Measurements from ENCODE around the gene MRPL16. TPM values are rescaled to one million over a fixed set of nuclear protein-coding genes. Genes with fewer than 3 reads are reported as not detected.

Gene MRPL16
- total RNA-seq, 1 donor from 2014 or later: 27.6 TPM

GRCh38 chr11:59771605-59772004, 39.0 kb downstream of the MRPL16 start:
- no peaks in the 10 kb centered on the region for H3K9me3 Mint-ChIP-seq (ENCODE audit: low read depth)
- no peak overlapping the region for H3K27ac Mint-ChIP-seq (ENCODE audit: unreplicated experiment)
- TF ChIP-seq CTCF (IDR thresholded peaks at IDR 0.05): no peak
- DNase-seq (ENCODE audit: low spot score): no peak
- peaks cover 14% of the 10 kb centered on the region for H3K36me3 Mint-ChIP-seq (ENCODE audit: low read depth)
- H3K4me1 Mint-ChIP-seq (ENCODE audit: low read depth): peaks cover 14% of the 10 kb centered on the region
- no peaks in the 10 kb centered on the region for H3K27me3 Mint-ChIP-seq (ENCODE audit: low read depth)
- no peak overlapping the region for H3K4me3 Mint-ChIP-seq (ENCODE audit: unreplicated experiment)

- H3K36me3 Mint-ChIP-seq (ENCODE audit: low read depth): peaks cover 13% of the 10 kb centered on the region
- H3K4me3 Mint-ChIP-seq (ENCODE audit: unreplicated experiment): no peak overlapping the region
- no peak overlapping the region for H3K27ac Mint-ChIP-seq (ENCODE audit: unreplicated experiment)
- no peak for TF ChIP-seq CTCF (IDR thresholded peaks at IDR 0.05)
- H3K27me3 Mint-ChIP-seq (ENCODE audit: low read depth): no peaks in the 10 kb centered on the region
- H3K9me3 Mint-ChIP-seq (ENCODE audit: low read depth): no peaks in the 10 kb centered on the region
- no peak for DNase-seq (ENCODE audit: low spot score)
- peaks cover 10% of the 10 kb centered on the region for H3K4me1 Mint-ChIP-seq (ENCODE audit: low read depth)
Measured at GRCh38 chr11:59770869-59771268, 39.7 kb downstream of the MRPL16 start.

GRCh38 chr11:59770319-59770718, 40.3 kb downstream of the MRPL16 start:
- Mint-ChIP-seq H3K9me3 (ENCODE audit: low read depth) (no peaks in the 10 kb centered on the region), H3K27me3 (ENCODE audit: low read depth) (no peaks in the 10 kb centered on the region), H3K4me3 (ENCODE audit: unreplicated experiment) (no peak overlapping the region), H3K4me1 (ENCODE audit: low read depth) (peaks cover 10% of the 10 kb centered on the region), H3K27ac (ENCODE audit: unreplicated experiment) (no peak overlapping the region), H3K36me3 (ENCODE audit: low read depth) (peaks cover 10% of the 10 kb centered on the region)
- no peak for DNase-seq (ENCODE audit: low spot score)
- no peak for TF ChIP-seq CTCF (IDR thresholded peaks at IDR 0.05)

- H3K36me3 Mint-ChIP-seq (ENCODE audit: low read depth): peaks cover 7% of the 10 kb centered on the region
- H3K27me3 Mint-ChIP-seq (ENCODE audit: low read depth): no peaks in the 10 kb centered on the region
- H3K4me3 Mint-ChIP-seq (ENCODE audit: unreplicated experiment): no peak overlapping the region
- DNase-seq (ENCODE audit: low spot score): no peak
- no peaks in the 10 kb centered on the region for H3K9me3 Mint-ChIP-seq (ENCODE audit: low read depth)
- TF ChIP-seq CTCF (IDR thresholded peaks at IDR 0.05): no peak
- no peak overlapping the region for H3K27ac Mint-ChIP-seq (ENCODE audit: unreplicated experiment)
- H3K4me1 Mint-ChIP-seq (ENCODE audit: low read depth): peaks cover 14% of the 10 kb centered on the region
Measured at GRCh38 chr11:59769828-59770227, 40.8 kb downstream of the MRPL16 start.

- H3K4me1 Mint-ChIP-seq (ENCODE audit: low read depth): peaks cover 18% of the 10 kb centered on the region
Measured at GRCh38 chr11:59769111-59769510, 41.5 kb downstream of the MRPL16 start.

More at GRCh38 chr11:59769111-59769510, 41.5 kb downstream of the MRPL16 start:
- H3K27ac Mint-ChIP-seq (ENCODE audit: unreplicated experiment): no peak overlapping the region
- DNase-seq (ENCODE audit: low spot score): no peak
- H3K36me3 Mint-ChIP-seq (ENCODE audit: low read depth): peaks cover 5% of the 10 kb centered on the region
- no peak for TF ChIP-seq CTCF (IDR thresholded peaks at IDR 0.05)
- no peaks in the 10 kb centered on the region for H3K9me3 Mint-ChIP-seq (ENCODE audit: low read depth)
- no peak overlapping the region for H3K4me3 Mint-ChIP-seq (ENCODE audit: unreplicated experiment)
- H3K27me3 Mint-ChIP-seq (ENCODE audit: low read depth): no peaks in the 10 kb centered on the region
